Measurements from ENCODE around the gene PCMTD2.
"Not testable (repeated sequence)": the region's sequence is repeated elsewhere in the genome, so short reads cannot be mapped to it uniquely, and the experiment has no call there.

Gene PCMTD2

GRCh38 chr20:64279826-64280459, 24.4 kb downstream of the PCMTD2 start:
- Histone ChIP-seq H3K4me3 (ENCODE audit: low read length) (no peak overlapping the region), H3K36me3 (ENCODE audit: insufficient read depth, low read length) (peaks cover 4% of the 10 kb centered on the region), H3K9me3 (ENCODE audit: low read length) (peaks cover 1% of the 10 kb centered on the region), H3K4me1 (ENCODE audit: insufficient read depth, low read length) (no peaks in the 10 kb centered on the region), H2AFZ (ENCODE audit: low read depth, low read length) (no peak overlapping the region), H3K27me3 (ENCODE audit: insufficient read depth, low read length) (no peaks in the 10 kb centered on the region)

GRCh38 chr20:64280460-64280843, 24.9 kb downstream of the PCMTD2 start:
- H3K4me1 ChIP-seq (ENCODE audit: insufficient read depth, low read length) = no peaks in the 10 kb centered on the region
- H3K9me3 ChIP-seq (ENCODE audit: low read length) = peaks cover 2% of the 10 kb centered on the region
- peaks cover 4% of the 10 kb centered on the region for H3K36me3 ChIP-seq (ENCODE audit: insufficient read depth, low read length)
- H2AFZ ChIP-seq (ENCODE audit: low read depth, low read length) = no peak overlapping the region
- no peaks in the 10 kb centered on the region for H3K27me3 ChIP-seq (ENCODE audit: insufficient read depth, low read length)
- no peak overlapping the region for H3K4me3 ChIP-seq (ENCODE audit: low read length)

- Histone ChIP-seq H3K36me3 (ENCODE audit: insufficient read depth, low read length) (no peaks in the 10 kb centered on the region), H3K4me3 (ENCODE audit: low read length) (no peak overlapping the region), H3K4me1 (ENCODE audit: insufficient read depth, low read length) (no peaks in the 10 kb centered on the region), H2AFZ (ENCODE audit: low read depth, low read length) (no peak overlapping the region), H3K9me3 (ENCODE audit: low read length) (peaks cover 2% of the 10 kb centered on the region), H3K27me3 (ENCODE audit: insufficient read depth, low read length) (no peaks in the 10 kb centered on the region)
Observed at GRCh38 chr20:64283646-64284045, 28.1 kb downstream of the PCMTD2 start.

- not testable (repeated sequence) for H2AFZ ChIP-seq (ENCODE audit: low read depth, low read length); H3K27me3 ChIP-seq (ENCODE audit: insufficient read depth, low read length); H3K4me3 ChIP-seq (ENCODE audit: low read length); H3K36me3 ChIP-seq (ENCODE audit: insufficient read depth, low read length); H3K4me1 ChIP-seq (ENCODE audit: insufficient read depth, low read length); H3K9me3 ChIP-seq (ENCODE audit: low read length)
Observed at GRCh38 chr20:64285579-64286446, 30.3 kb downstream of the PCMTD2 start.

GRCh38 chr20:64286447-64287263, 31.1 kb downstream of the PCMTD2 start:
- H3K4me3 ChIP-seq (ENCODE audit: low read length); H3K9me3 ChIP-seq (ENCODE audit: low read length); H3K4me1 ChIP-seq (ENCODE audit: insufficient read depth, low read length); H3K36me3 ChIP-seq (ENCODE audit: insufficient read depth, low read length); H3K27me3 ChIP-seq (ENCODE audit: insufficient read depth, low read length); H2AFZ ChIP-seq (ENCODE audit: low read depth, low read length): not testable (repeated sequence)

- not testable (repeated sequence) for H3K36me3 ChIP-seq (ENCODE audit: insufficient read depth, low read length); H3K9me3 ChIP-seq (ENCODE audit: low read length); H3K27me3 ChIP-seq (ENCODE audit: insufficient read depth, low read length); H3K4me1 ChIP-seq (ENCODE audit: insufficient read depth, low read length); H2AFZ ChIP-seq (ENCODE audit: low read depth, low read length); H3K4me3 ChIP-seq (ENCODE audit: low read length)
Observed at GRCh38 chr20:64287264-64287590, 31.7 kb downstream of the PCMTD2 start.

- not testable (repeated sequence) for H3K4me3 ChIP-seq (ENCODE audit: low read length); H3K4me1 ChIP-seq (ENCODE audit: insufficient read depth, low read length); H3K9me3 ChIP-seq (ENCODE audit: low read length); H3K27me3 ChIP-seq (ENCODE audit: insufficient read depth, low read length); H2AFZ ChIP-seq (ENCODE audit: low read depth, low read length); H3K36me3 ChIP-seq (ENCODE audit: insufficient read depth, low read length)
Observed at GRCh38 chr20:64292167-64292566, 36.6 kb downstream of the PCMTD2 start.

GRCh38 chr20:64303086-64303485, 47.5 kb downstream of the PCMTD2 start:
- not testable (repeated sequence) for H2AFZ ChIP-seq (ENCODE audit: low read depth, low read length); H3K4me3 ChIP-seq (ENCODE audit: low read length); H3K36me3 ChIP-seq (ENCODE audit: insufficient read depth, low read length); H3K27me3 ChIP-seq (ENCODE audit: insufficient read depth, low read length); H3K4me1 ChIP-seq (ENCODE audit: insufficient read depth, low read length); H3K9me3 ChIP-seq (ENCODE audit: low read length)

- H3K9me3 ChIP-seq (ENCODE audit: low read length); H3K4me1 ChIP-seq (ENCODE audit: insufficient read depth, low read length): not testable (repeated sequence)
Observed at GRCh38 chr20:64313761-64314160, 58.2 kb downstream of the PCMTD2 start.

GRCh38 chr20:64315381-64315780, 59.8 kb downstream of the PCMTD2 start:
- not testable (repeated sequence) for H2AFZ ChIP-seq (ENCODE audit: low read depth, low read length); H3K36me3 ChIP-seq (ENCODE audit: insufficient read depth, low read length); H3K9me3 ChIP-seq (ENCODE audit: low read length); H3K4me1 ChIP-seq (ENCODE audit: insufficient read depth, low read length); H3K4me3 ChIP-seq (ENCODE audit: low read length)
- H3K27me3 ChIP-seq (ENCODE audit: insufficient read depth, low read length) = peaks cover 21% of the 10 kb centered on the region

More at GRCh38 chr20:64313761-64314160, 58.2 kb downstream of the PCMTD2 start:
- H3K36me3 ChIP-seq (ENCODE audit: insufficient read depth, low read length); H3K4me3 ChIP-seq (ENCODE audit: low read length); H2AFZ ChIP-seq (ENCODE audit: low read depth, low read length): not testable (repeated sequence)
- peaks cover 18% of the 10 kb centered on the region for H3K27me3 ChIP-seq (ENCODE audit: insufficient read depth, low read length)

GRCh38 chr20:64315884-64316283, 60.3 kb downstream of the PCMTD2 start:
- not testable (repeated sequence) for H2AFZ ChIP-seq (ENCODE audit: low read depth, low read length); H3K4me1 ChIP-seq (ENCODE audit: insufficient read depth, low read length); H3K9me3 ChIP-seq (ENCODE audit: low read length); H3K4me3 ChIP-seq (ENCODE audit: low read length); H3K36me3 ChIP-seq (ENCODE audit: insufficient read depth, low read length)
- H3K27me3 ChIP-seq (ENCODE audit: insufficient read depth, low read length) = peaks cover 21% of the 10 kb centered on the region

- H3K27me3 ChIP-seq (ENCODE audit: insufficient read depth, low read length) = peaks cover 21% of the 10 kb centered on the region
- not testable (repeated sequence) for H3K36me3 ChIP-seq (ENCODE audit: insufficient read depth, low read length); H3K4me3 ChIP-seq (ENCODE audit: low read length); H3K4me1 ChIP-seq (ENCODE audit: insufficient read depth, low read length); H2AFZ ChIP-seq (ENCODE audit: low read depth, low read length); H3K9me3 ChIP-seq (ENCODE audit: low read length)
Observed at GRCh38 chr20:64316415-64317083, 61.0 kb downstream of the PCMTD2 start.

GRCh38 chr20:64317331-64317730, 61.8 kb downstream of the PCMTD2 start:
- not testable (repeated sequence) for H3K4me1 ChIP-seq (ENCODE audit: insufficient read depth, low read length); H2AFZ ChIP-seq (ENCODE audit: low read depth, low read length); H3K36me3 ChIP-seq (ENCODE audit: insufficient read depth, low read length); H3K9me3 ChIP-seq (ENCODE audit: low read length); H3K4me3 ChIP-seq (ENCODE audit: low read length)
- H3K27me3 ChIP-seq (ENCODE audit: insufficient read depth, low read length) = peaks cover 21% of the 10 kb centered on the region
